NCI-H82 (cell line): ENCODE results near the gene ISY1.
"Not testable (repeated sequence)": the region's sequence is repeated elsewhere in the genome, so short reads cannot be mapped to it uniquely, and the experiment has no call there.

Experiments
- DNase-seq: peaks from one replicate; lab custom pipeline; 2025; lab: John Stamatoyannopoulos, UW

The ISY1 gene

DNA sequence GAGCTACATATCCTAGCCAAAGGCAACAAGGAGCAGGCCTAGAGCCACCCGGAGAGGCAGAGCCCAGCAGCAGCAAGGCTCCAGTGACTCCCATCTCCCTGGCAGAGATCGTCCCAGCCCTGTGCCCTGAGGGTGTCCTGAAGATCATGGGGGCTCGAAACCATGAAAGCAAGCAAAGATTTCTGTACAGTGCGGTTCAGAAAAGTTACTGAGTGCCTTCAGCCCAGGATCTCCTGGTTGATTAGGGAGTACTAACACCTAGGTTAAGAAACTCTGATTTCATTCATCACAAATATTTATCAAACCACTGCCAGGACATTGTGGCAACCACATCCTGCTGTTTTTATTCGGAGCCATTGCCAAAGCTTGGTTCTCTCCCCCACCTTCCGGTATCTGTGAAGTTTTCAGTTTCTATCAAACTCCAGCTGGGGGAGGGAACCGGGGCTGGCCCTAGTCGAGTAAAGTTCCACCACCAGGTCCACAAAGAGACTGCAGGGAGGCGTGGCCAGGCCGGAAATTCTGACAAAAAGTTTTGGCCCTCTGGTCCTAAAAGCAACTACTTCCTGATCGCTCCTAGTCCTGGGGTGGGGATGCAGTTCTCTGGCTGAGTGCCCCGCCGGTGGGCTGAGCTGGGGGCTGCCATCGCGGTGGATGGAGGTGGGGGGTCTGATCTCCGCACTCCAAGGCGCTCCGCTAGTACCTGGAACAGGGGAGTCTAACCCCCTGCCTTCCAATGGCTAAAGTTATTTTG, 40.4 kb downstream of the ISY1 start:
- DNase-seq = peak; percentile 49

DNA sequence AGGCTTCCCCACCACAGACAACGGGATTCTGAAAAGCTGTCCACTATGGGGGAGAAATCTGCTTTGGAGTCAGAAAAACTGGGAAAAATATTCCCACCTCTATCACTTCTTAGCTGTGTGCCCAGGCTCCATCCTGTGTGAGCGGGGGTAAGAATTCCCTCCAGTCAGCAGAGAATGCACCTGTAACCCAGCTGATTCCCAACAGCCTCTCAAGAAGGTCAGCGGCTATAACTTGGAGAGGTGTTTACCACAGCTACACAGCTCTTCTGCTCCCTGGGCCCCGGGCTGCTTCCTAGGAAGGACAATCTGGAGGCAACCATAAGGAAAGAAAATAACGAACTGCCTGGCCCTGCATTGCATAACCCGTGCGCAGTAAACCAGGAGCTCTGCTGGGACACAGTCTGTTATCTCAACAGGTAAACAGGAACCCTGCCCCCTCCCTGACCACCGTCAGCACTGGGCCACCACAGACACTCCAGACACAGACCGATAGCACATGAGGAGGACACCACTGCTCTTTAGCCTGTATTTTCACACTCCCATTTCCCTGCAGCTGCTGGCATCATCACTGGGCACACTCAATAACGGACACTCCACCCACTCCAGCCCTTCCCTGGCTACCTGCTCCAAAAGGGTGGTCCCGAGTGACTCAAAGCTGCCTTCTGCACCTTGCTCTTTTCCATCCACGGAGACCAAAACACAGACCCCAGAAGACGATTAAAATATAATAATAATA, 41.3 kb downstream of the ISY1 start:
- no peak for DNase-seq

DNA sequence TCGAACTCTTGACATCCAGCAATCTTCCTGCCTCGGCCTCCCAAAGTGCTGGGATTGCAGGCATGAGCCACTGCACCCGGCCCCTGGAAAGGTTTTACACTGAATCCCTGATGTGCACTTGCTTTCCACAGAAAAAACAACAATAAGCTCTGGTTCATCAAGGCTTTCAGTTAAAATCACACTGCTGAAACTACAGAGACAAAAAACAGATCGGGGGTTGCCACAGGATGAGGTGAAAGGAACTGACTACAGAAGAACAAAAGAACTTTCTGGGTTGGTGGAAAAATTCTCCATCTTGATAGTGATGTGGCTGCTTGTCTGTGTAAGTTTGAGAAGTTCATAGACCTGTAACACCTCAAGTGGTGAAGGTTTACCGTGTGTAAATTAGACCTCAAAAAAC, 42.1 kb downstream of the ISY1 start:
- no peak for DNase-seq

DNA sequence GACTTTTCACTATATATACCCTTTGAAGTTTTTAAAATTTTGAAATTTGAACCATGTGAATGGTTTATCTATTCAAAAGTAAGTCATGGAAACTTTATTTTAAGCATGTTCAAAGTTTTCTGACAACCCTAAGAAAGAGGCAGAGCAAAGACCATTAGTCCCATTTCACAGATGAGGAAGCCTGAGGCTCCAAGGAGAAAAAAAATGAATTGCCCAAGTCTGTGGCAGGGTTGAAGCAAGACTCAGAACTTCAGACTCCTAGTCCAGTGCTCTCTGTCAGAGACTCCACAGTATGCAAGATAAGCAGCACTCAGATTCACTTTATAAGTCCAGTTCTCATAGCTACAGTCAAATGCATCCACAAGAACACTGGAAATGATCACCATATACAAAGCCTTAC, 43.7 kb downstream of the ISY1 start:
- no peak for DNase-seq

DNA sequence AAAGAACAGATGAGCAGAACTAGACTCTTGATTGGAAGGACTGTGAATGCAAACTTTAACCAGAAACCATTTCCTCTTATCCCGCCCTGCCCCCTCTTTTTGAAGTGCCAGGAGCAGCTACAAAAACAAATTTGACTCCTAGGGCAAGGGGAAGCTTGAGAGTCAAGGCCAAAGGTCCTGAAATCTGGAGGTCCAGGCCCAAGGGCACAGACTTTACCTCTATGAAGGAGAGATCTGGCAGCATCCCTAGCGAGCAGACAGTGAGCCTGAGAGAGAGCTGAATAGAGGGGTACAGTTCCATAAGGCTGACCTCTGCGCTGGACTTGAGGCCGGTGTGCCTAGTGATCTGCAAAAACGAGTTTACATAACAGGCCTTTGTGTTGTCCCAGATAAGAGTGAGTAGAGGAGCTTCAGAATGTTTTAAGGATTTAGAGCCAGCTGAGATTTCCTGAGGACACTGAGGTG, 44.3 kb downstream of the ISY1 start:
- DNase-seq = peak; percentile 27

DNA sequence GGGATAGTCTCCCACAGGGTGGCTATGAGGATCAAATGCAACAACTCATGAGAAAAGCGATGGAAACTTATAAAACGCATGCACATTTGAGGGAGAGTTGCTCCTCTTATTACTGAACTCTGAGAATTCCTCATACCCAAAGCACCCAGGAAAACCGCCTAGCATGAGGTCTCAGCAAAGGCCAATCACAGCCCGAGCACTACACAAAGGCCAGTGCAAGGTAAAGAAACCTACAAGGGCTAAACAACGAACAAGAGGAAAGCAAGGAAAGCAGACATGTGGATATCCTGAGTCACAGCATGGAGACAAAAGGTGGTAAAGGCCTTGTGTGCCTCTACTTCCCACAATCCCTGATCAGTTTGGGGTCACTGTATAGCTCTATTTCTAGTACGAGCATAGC, 46.4 kb downstream of the ISY1 start:
- DNase-seq = no peak

DNA sequence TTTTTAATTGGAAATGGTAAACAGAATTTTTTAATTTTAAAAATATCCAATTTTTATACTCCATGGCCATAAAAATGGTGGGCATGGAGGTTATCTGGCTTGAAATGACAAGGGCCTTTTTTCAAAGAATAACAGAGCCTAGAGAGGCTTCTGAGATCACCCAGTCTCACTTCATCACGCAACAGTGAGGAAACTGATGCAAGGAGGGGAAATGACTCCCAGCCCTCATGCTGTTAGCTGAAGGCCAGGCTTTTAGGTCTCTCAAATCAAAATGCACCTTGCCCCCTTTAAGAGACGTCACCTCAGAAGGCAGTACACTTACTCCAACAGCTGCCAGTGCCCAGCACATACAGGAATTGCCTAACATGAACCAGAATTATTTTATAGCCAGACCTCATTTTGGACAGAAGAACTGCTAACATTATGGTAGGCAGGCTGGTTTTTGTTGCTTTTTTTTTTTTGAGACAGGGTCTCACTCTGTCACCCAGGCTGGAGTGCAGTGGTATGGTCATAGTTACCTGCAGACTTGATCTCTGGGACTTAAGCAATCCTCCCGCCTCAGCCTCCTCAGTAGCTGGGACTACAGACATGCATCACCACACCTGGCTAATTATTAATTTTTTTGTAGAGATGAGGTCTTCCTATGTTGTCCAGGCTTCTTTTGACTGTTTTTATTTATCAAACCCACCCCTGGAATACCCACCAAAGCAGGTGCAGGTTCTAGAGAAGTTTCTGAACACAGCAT, 48.4 kb downstream of the ISY1 start:
- no peak for DNase-seq

DNA sequence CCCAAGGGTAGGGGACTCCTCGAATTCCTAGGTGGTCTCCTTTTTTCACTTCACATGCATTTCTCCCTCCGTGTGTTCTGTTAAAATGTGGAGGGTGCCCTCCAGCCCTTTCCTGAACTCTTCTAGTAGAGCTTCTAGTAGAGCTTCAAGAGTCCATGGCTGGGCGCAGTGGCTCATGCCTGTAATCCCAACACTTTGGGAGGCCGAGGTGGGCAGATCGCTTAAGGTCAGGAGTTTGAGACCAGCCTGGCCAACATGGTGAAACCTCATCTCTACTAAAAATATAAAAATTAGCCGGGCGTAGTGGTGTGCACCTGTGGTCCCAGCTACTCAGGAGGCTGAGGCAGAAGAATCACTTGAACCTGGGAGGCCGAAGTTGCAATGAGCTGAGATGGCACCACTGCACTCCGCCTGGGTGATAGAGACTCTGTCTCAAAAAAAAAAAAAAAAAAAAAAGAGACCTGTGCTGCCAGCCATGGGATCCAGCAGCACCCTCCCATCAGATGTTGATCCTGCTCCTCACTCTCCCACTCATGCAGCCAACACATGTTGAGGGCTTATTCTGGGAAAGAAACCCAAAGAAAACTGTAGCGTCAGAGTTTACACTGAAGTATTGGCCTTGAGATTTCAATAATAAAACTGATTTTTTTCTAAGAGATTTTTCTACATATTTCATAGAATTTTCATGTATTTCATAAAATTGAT, 49.6 kb downstream of the ISY1 start:
- not testable (repeated sequence) for DNase-seq

DNA sequence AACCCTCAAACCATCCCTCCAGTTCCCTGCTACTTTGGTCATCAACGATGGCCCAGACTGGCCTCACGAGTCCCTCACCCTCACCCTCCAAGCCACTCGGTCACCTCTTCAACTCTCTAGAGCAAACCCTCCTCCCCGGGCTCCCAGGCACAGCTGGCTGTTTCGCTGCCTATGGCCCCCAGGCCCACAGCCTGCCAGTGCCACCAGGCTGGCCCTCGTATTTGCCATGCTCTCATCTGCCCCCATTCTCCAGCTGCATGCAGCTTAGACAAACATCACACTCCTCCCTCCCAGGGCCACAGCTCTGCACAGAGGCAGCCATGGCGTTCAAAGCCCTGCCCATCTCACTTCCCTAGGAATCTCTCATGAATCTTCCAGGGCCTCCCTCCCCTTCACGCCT, 53.1 kb downstream of the ISY1 start:
- DNase-seq = no peak

DNA sequence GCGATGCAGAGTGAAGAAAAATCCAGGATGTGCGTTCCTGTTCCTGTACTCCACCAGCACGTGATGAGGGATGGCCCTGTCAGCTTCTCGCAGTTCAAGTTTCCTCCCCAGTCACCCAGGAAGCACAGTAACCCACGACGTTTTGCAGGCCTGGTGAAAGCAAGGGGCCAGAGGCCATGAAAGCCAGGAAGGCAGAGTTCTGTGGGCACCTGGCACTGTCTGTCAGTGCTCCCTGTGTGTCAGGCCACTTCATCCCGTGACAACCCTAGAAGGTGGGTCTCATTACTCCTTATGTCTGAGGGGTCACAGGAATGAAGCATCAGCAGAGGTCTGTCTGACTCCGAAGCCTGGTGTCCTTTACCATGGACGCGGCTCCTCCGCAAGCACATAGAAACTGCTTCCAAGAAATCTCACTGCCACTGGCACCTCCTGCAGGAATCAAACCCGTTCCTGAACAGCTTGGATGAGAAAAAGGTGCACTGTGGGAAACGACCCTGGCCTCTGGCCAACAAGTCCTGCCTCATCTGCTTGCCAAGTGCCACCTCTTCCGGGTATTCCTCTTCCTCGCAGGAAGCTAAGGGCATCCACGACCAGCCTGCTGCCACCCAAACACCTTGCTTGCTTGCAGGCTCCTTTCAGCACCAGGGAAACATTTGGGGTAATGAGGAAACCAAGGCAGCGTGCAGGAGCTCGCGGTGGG, 53.8 kb downstream of the ISY1 start:
- DNase-seq = no peak

DNA sequence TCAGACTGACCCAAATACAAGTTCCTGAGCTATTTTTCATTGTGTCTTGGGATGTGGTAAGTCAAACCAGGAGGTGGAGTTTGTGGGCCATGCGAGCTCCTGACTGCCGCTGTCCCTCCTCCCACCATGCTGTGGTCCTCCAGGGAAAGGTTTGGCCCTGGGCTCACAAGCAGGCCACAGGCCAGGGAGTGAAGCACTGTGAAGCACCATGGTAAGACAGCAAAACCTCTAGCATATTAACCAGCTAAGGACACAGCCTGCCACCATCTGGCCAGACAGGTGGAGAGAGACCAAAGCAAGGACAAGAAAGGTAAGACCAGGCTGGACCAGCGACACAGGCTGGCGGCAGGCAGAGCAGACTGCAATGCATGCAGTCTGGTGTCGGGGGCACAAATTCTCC, 54.5 kb downstream of the ISY1 start:
- DNase-seq = peak; percentile 70

DNA sequence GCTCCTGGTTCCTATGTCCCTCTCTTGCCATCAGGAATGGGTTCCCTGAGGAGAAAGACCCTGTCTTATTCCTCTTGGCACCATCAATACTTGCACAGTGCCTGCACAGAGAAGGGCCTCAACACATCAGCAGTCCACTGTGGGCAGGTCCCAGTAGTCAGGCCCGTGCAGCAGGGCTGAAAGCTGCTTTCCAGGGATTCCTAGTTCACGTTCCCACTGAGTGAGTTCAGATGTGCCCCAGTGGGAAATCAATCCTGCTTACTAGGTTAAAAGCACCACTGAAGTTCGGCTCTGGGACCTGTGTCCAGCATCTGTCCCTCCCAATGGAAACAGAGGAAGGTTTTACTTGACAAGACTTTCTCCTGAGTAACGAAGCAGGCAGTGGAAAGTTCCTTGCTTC, 55.0 kb downstream of the ISY1 start:
- DNase-seq = no peak

DNA sequence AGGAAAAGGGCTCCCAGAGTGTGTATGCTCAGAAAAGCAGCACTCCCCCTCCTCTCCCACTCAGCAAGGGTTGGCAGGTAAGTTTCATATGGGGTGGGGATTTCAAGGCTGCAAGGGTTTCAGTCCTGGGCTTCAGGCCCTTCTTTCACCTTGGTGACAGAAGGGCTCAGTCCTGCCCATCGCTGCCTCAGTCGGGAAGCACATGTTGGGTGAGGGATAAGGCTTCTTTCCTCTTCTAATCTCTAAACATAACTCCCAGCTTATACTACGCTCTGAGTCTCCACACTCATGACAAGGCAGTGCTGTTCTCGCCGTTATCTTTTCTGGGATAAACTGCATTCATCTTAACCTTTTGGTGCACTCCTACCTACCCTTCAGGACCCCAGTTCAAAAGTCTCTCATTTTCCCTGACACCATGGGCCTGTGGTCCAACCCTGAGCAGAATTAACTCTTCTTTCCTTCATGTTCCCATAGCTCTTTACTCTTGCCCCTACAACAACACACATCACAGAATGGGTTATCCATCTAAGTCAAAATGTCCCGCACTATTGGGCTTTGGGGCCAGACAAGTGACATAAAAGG, 56.3 kb downstream of the ISY1 start:
- peak; percentile 68 for DNase-seq

DNA sequence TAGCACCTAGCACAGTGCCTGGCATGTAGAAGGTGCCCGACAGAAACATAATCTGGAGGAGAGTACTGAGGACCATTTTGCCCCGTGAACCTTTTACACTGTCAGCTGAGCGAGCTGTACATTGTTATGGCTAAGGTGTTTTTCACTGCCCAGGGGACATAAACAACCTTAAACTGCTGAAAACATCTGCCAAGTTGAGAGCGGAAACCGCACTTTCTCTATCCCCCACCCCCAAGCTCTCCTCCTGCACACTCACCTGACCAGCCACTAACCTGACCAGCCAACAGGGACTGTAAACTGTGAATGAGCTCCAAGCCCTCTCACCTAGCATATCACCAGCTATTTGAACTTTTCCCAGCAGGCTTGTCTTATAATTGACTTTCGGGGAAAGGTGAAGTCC, 56.8 kb downstream of the ISY1 start:
- no peak for DNase-seq

DNA sequence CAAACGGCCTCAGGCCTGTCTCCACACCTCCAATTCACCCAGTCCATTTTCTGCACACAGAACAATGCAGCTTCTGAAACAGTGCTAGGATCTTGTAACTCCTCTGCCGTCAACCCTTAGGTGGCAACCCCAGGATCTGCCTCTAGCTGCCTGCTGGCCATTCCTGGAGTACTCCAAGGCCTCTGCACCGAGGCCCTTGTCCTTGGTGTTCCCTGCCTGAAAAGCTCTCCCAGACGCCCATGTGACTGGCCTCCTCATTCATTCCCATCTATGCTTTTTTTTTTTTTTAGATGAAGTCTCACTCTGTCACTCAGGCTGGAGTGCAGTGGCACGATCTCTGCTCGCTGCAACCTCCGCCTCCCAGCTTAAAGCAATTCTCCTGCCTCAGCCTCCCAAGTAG, 57.6 kb downstream of the ISY1 start:
- DNase-seq = no peak

DNA sequence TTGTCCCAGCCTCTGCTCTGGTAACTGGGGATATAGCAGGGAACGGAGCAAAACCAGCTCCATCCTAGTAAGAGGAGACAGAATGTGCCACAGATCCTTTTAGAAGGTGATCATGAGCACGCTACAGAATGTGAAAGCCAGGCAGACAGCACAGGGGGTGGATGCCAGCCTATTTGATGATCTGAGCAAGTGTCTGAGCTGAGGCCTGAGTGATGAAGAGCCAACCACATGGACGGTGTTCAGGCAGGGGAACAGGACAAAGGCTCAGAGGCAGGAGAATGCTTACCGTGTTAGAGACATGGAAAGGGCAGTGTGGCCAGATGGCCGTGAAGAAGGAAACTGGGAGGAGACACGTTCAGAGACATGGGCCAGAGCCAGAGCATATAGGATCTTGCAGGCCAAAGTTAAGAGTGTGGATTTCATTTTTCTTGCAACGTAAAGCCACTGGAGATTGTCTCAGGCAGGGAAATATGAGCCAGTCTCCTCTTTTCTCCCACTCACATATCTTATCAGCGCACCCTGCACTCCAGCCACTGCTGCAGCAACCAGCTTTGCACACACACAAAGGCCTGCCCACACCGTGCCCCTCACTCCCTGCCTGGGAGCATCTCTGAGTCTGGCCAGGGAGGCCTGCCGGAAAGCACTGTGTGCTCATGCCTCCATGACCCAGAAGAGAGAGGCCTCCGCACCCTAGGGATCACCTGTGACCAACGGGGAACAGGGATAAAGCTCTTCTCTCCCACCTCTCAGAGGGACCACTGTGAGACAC, 59.3 kb downstream of the ISY1 start:
- no peak for DNase-seq

DNA sequence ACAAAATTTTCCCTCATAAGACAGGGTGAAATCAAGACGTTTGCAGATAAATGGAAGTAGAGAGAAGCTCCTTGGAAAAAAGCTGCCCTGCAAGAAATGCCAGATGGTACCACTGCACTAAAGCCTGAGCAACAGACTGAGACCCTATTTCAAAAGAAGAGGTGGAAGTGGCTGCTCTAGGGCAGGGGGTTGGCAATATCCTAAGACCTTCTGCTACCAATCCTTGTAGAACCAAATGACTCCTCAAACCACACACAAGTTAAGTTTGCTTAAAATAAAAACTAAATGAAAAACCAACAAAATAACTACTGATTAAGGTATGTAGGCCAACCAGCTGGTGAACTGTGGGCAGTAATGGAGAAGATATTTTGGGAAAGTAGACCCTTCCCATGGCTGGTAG, 60.6 kb downstream of the ISY1 start:
- DNase-seq = no peak

DNA sequence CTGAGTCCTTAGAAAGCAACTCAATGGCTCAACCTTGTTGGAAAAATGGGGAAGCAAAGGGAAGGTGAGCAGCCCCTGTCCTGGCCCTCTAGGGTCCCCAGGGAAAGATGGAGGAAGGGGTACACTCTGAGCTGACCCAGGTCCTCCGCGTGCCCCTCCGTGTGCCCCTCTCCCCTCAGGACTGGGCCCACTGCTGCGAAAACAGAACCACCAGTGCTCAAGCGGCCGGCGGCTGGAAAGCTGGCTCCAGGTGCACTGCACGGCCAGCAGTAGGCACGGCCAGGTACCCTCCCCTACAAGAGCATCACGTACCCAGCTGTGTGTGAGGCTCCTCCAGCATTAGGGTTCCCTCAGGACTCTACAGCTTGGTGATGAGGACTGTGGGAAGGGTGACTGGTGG, 65.6 kb downstream of the ISY1 start:
- no peak for DNase-seq

DNA sequence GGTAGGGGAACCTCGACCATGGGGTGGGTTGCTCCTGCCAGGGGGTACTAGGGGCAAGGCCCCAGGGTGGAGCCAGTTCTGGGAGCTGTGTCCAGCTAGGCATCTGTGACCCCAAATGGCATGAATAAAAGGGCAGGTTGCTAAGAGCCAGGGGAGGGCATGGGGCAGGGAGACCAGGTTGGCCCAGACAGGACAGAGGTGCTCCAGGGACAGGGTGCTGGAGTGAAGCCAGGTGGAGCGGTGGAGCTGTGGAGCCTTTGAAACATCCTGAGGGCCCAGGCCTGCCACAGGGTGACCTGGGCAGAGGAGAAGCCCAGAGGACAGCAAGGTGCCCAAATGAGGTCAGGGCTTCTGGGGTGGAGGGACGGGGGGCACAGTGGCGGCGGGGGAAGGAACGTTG, 72.6 kb downstream of the ISY1 start:
- not testable (repeated sequence) for DNase-seq

DNA sequence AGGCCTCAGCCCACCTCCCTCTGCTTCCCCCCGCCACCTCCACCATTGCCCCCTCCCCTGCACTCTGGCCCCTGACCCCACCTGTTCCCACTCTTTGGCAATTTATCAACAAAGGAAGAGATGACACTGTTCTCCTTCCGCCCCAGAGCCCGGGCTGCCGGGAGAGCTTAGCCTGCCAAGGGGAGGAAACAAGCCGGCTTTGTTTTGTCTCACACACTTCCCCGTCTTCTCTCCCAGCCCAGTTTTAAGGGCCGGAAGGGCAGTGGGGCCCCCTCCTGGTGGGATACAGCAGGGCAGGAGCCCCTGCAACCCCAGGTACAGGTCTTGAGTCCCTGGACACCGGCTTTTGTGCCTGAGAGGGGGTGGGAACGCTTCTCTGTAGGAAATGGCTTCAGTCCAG, 73.0 kb downstream of the ISY1 start:
- peak; percentile 63 for DNase-seq
